GM23338 (cell line): ENCODE measurements around the gene RFK. TPM values are rescaled to one million over a fixed set of nuclear protein-coding genes. Genes with fewer than 3 reads are reported as not detected.

Experiments used
- ATAC-seq: fragments of 200-7000 bp; cut with Tn5 transposase; 3 replicates; pipeline ENCODE4 v1.9.1; 2020
- DNase-seq: peaks from one replicate; pipeline ENCODE4 v3.0.0-alpha.2; 2015; ENCODE audit warnings: low spot score
- H2AFZ ChIP-seq: fragments of 200-600 bp; sonication (generic); 2 replicates; pipeline ENCODE4 v1.8.0; 2016; ENCODE audit warnings: antibody characterized with exemption, mild to moderate bottlenecking, moderate library complexity
- H3F3A ChIP-seq: fragments of 200-600 bp; sonication (generic); replicated peaks from 2 replicates; pipeline ENCODE4 v1.8.0; 2017; ENCODE audit warnings: antibody characterized with exemption, mixed run types, low read depth
- H3K27ac ChIP-seq: fragments of 200-600 bp; sonication (generic); 2 replicates; pipeline ENCODE4 v1.6.1; 2016; ENCODE audit warnings: low read depth
- H3K27me3 ChIP-seq: fragments of 200-600 bp; sonication (generic); 2 replicates; pipeline ENCODE4 v1.8.0; 2016; ENCODE audit warnings: mild to moderate bottlenecking, mixed run types, moderate library complexity; ENCODE audit not compliant: insufficient read depth
- H3K36me3 ChIP-seq: fragments of 200-600 bp; sonication (generic); 2 replicates; pipeline ENCODE4 v1.8.0; 2016; ENCODE audit warnings: mild to moderate bottlenecking; ENCODE audit not compliant: insufficient read depth
- H3K4me1 ChIP-seq: fragments of 200-600 bp; sonication (generic); 2 replicates; pipeline ENCODE4 v1.8.0; 2016; ENCODE audit warnings: mild to moderate bottlenecking, moderate library complexity; ENCODE audit not compliant: insufficient read depth
- H3K4me2 ChIP-seq: fragments of 200-600 bp; sonication (generic); 2 replicates; pipeline ENCODE4 v1.7.1; 2017; ENCODE audit warnings: mixed run types
- H3K4me3 ChIP-seq: fragments of 200-600 bp; sonication (generic); 2 replicates; pipeline ENCODE4 v1.6.1; 2016; ENCODE audit warnings: mixed run types
- H3K79me2 ChIP-seq: fragments of 200-600 bp; sonication (generic); replicated peaks from 2 replicates; pipeline ENCODE4 v1.8.0; 2017; ENCODE audit warnings: mild to moderate bottlenecking; ENCODE audit not compliant: insufficient read depth
- H3K9me2 ChIP-seq: fragments of 200-600 bp; sonication (generic); 2 replicates; pipeline ENCODE4 v1.8.0; 2017; ENCODE audit not compliant: insufficient read depth
- H4K20me1 ChIP-seq: fragments of 200-600 bp; sonication (generic); replicated peaks from 2 replicates; pipeline ENCODE4 v1.8.0; 2017; ENCODE audit warnings: mild to moderate bottlenecking; ENCODE audit not compliant: insufficient read depth
- H3K27ac Mint-ChIP-seq: 2 replicates; pipeline ENCODE4 v1.8.0; 2020; ENCODE audit warnings: inconsistent platforms, mild to moderate bottlenecking, moderate library complexity, mixed read lengths
- H3K27me3 Mint-ChIP-seq: 3 replicates; pipeline ENCODE4 v1.8.0; 2022; ENCODE audit warnings: low read depth, mild to moderate bottlenecking, moderate library complexity, mixed read lengths, inconsistent platforms; ENCODE audit not compliant: insufficient read depth, poor library complexity
- H3K36me3 Mint-ChIP-seq: 3 replicates; pipeline ENCODE4 v1.8.0; 2021; ENCODE audit warnings: low read depth, mild to moderate bottlenecking, inconsistent platforms, moderate library complexity, mixed read lengths
- H3K4me1 Mint-ChIP-seq: 3 replicates; pipeline ENCODE4 v1.8.0; 2020; ENCODE audit warnings: mild to moderate bottlenecking, inconsistent platforms, mixed read lengths
- H3K4me3 Mint-ChIP-seq: 3 replicates; pipeline ENCODE4 v1.8.0; 2021; ENCODE audit warnings: moderate library complexity, mild to moderate bottlenecking, inconsistent platforms, mixed read lengths
- H3K9me3 Mint-ChIP-seq: 3 replicates; pipeline ENCODE4 v1.8.0; 2020; ENCODE audit warnings: moderate library complexity, mild to moderate bottlenecking, inconsistent platforms, mixed read lengths
- CREB1 ChIP-seq: fragments of 250-450 bp; sonication (Bioruptor Pico); IDR thresholded peaks from 2 replicates; pipeline ENCODE4 v1.5.0; 2020; ENCODE audit warnings: low read depth, mild to moderate bottlenecking, moderate library complexity
- EZH2 ChIP-seq: fragments of 200-600 bp; sonication (generic); IDR thresholded peaks from one replicate; pipeline ENCODE4 v1.8.0; 2017; ENCODE audit warnings: antibody characterized with exemption, mild to moderate bottlenecking, low read depth; ENCODE audit not compliant: unreplicated experiment
- EZH2phosphoT487 ChIP-seq: fragments of 200-600 bp; sonication (generic); IDR thresholded peaks from one replicate; pipeline ENCODE4 v1.8.1; 2018; ENCODE audit warnings: antibody characterized with exemption; ENCODE audit not compliant: unreplicated experiment
- JUNB ChIP-seq: IDR thresholded peaks from one replicate; pipeline ENCODE4 v1.6.1; 2016; ENCODE audit warnings: antibody characterized with exemption; ENCODE audit not compliant: unreplicated experiment
- NANOG ChIP-seq: IDR thresholded peaks from 2 replicates; pipeline ENCODE4 v1.6.1; 2016; ENCODE audit warnings: antibody characterized with exemption, borderline replicate concordance
- POLR2AphosphoS5 ChIP-seq: IDR thresholded peaks from 2 replicates; pipeline ENCODE4 v1.6.1; 2016; ENCODE audit warnings: antibody characterized with exemption, low read depth
- STAT1 ChIP-seq: IDR thresholded peaks from one replicate; pipeline ENCODE4 v1.6.1; 2016; ENCODE audit warnings: antibody characterized with exemption; ENCODE audit not compliant: unreplicated experiment
- ZNF114 ChIP-seq: fragments of 250-450 bp; sonication (Bioruptor Pico); IDR thresholded peaks from 2 replicates; pipeline ENCODE4 v1.5.0; 2020; ENCODE audit warnings: mild to moderate bottlenecking, moderate library complexity
- ZNF331 ChIP-seq: fragments of 250-450 bp; sonication (Bioruptor Pico); IDR thresholded peaks from 2 replicates; pipeline ENCODE4 v1.5.0; 2020; ENCODE audit warnings: low read depth, mild to moderate bottlenecking, moderate library complexity
- polyA plus RNA-seq: library from polyadenylated mRNA; unstranded; fragments of >200 nt; fragmentation: Nextera tagmentation; extraction: Ambion mirVana; gene quantifications from 2 replicates; pipeline ENCODE4 v1.2.1, GENCODE V29; 2016
- total RNA-seq: library from RNA; depleted of rRNA; stranded (reverse); fragments of >200 nt; shearing (Covaris generic); gene quantifications from 2 replicates; pipeline ENCODE4 v1.2.3, GENCODE V29; 2014
- TF ChIP-seq, protein P1 (sequence below): fragments of 250-450 bp; sonication (Bioruptor Pico); IDR thresholded peaks from 2 replicates; pipeline ENCODE4 v1.5.0; 2020; ENCODE audit warnings: mild to moderate bottlenecking, moderate library complexity
- TF ChIP-seq, protein P2 (sequence below), 2 experiments: fragments of 200-600 bp in 1 of 2; sonication (generic) in 1 of 2; conservative IDR thresholded peaks; 2 replicates each; pipeline versions ENCODE4 v1.5.1 to v1.6.1; 2016 to 2017; ENCODE audit warnings: antibody characterized with exemption in 2 of 2, low read depth in 2 of 2, mild to moderate bottlenecking in 2 of 2, moderate library complexity in 1 of 2
- TF ChIP-seq, protein P3 (sequence below): IDR thresholded peaks from one replicate; pipeline ENCODE4 v1.6.1; 2018; ENCODE audit warnings: antibody characterized with exemption; ENCODE audit not compliant: unreplicated experiment
- TF ChIP-seq, protein P4 (sequence below): IDR thresholded peaks from 2 replicates; pipeline ENCODE4 v1.6.1; 2016; ENCODE audit warnings: antibody characterized with exemption

RFK gene
- total and polyA plus RNA-seq, 2 experiments from 2014 or later = 15.2 to 15.4 TPM

DNA sequence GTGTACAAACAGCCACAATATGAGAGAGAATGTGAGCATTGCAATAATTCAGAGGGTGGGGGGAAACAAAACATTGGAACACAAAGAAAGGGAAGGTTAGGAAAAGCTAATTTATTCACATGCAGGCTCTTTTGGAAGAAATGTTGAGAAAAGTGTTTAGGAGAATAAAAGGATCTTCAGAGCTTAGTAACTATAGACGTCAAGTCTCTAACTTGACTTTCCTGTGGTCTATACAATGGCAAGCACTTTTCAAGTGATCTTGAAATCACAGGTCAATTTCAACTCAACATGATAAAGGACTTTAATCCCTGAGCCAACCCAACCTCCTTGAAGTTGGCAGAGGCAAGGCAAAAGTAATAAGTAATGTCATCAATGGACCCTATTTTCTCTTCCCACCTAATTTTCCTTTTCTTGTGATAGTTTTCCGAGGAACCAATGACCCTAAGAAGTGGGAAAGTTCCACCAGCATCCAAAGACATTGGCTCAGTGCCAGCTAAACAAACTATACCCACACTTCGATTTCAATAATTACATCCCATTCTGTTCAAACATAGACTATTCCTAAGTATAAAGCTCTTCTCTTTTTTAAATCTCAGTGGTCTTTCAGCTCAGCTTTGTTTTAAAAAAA lies 23.7 kb downstream of the RFK start:
- Histone ChIP-seq H2AFZ (no peak overlapping the region), H3K4me2 (no peak overlapping the region), H3K9me2 (no peaks in the 10 kb centered on the region), H3F3A (no peaks in the 10 kb centered on the region), H3K27me3 (no peaks in the 10 kb centered on the region), H3K79me2 (no peaks in the 10 kb centered on the region), H3K4me1 (no peaks in the 10 kb centered on the region; the same call in 1 of the 2 replicates), H3K27ac (no peak overlapping the region), H3K4me3 (no peak overlapping the region), H4K20me1 (no peaks in the 10 kb centered on the region), H3K36me3 (no peaks in the 10 kb centered on the region)
- no peak for TF ChIP-seq CREB1
- no peak for TF ChIP-seq ZNF331 (CRISPR knock-in tag)
- TF ChIP-seq JUNB = no peak
- TF ChIP-seq, protein P1, sequence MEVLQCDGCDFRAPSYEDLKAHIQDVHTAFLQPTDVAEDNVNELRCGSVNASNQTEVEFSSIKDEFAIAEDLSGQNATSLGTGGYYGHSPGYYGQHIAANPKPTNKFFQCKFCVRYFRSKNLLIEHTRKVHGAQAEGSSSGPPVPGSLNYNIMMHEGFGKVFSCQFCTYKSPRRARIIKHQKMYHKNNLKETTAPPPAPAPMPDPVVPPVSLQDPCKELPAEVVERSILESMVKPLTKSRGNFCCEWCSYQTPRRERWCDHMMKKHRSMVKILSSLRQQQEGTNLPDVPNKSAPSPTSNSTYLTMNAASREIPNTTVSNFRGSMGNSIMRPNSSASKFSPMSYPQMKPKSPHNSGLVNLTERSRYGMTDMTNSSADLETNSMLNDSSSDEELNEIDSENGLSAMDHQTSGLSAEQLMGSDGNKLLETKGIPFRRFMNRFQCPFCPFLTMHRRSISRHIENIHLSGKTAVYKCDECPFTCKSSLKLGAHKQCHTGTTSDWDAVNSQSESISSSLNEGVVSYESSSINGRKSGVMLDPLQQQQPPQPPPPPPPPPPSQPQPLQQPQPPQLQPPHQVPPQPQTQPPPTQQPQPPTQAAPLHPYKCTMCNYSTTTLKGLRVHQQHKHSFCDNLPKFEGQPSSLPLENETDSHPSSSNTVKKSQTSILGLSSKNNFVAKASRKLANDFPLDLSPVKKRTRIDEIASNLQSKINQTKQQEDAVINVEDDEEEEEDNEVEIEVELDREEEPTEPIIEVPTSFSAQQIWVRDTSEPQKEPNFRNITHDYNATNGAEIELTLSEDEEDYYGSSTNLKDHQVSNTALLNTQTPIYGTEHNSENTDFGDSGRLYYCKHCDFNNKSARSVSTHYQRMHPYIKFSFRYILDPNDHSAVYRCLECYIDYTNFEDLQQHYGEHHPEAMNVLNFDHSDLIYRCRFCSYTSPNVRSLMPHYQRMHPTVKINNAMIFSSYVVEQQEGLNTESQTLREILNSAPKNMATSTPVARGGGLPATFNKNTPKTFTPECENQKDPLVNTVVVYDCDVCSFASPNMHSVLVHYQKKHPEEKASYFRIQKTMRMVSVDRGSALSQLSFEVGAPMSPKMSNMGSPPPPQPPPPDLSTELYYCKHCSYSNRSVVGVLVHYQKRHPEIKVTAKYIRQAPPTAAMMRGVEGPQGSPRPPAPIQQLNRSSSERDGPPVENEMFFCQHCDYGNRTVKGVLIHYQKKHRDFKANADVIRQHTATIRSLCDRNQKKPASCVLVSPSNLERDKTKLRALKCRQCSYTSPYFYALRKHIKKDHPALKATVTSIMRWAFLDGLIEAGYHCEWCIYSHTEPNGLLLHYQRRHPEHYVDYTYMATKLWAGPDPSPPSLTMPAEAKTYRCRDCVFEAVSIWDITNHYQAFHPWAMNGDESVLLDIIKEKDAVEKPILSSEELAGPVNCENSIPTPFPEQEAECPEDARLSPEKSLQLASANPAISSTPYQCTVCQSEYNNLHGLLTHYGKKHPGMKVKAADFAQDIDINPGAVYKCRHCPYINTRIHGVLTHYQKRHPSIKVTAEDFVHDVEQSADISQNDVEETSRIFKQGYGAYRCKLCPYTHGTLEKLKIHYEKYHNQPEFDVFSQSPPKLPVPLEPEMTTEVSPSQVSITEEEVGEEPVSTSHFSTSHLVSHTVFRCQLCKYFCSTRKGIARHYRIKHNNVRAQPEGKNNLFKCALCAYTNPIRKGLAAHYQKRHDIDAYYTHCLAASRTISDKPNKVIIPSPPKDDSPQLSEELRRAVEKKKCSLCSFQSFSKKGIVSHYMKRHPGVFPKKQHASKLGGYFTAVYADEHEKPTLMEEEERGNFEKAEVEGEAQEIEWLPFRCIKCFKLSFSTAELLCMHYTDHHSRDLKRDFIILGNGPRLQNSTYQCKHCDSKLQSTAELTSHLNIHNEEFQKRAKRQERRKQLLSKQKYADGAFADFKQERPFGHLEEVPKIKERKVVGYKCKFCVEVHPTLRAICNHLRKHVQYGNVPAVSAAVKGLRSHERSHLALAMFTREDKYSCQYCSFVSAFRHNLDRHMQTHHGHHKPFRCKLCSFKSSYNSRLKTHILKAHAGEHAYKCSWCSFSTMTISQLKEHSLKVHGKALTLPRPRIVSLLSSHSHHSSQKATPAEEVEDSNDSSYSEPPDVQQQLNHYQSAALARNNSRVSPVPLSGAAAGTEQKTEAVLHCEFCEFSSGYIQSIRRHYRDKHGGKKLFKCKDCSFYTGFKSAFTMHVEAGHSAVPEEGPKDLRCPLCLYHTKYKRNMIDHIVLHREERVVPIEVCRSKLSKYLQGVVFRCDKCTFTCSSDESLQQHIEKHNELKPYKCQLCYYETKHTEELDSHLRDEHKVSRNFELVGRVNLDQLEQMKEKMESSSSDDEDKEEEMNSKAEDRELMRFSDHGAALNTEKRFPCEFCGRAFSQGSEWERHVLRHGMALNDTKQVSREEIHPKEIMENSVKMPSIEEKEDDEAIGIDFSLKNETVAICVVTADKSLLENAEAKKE (CRISPR knock-in tag) = no peak
- TF ChIP-seq, protein P2, sequence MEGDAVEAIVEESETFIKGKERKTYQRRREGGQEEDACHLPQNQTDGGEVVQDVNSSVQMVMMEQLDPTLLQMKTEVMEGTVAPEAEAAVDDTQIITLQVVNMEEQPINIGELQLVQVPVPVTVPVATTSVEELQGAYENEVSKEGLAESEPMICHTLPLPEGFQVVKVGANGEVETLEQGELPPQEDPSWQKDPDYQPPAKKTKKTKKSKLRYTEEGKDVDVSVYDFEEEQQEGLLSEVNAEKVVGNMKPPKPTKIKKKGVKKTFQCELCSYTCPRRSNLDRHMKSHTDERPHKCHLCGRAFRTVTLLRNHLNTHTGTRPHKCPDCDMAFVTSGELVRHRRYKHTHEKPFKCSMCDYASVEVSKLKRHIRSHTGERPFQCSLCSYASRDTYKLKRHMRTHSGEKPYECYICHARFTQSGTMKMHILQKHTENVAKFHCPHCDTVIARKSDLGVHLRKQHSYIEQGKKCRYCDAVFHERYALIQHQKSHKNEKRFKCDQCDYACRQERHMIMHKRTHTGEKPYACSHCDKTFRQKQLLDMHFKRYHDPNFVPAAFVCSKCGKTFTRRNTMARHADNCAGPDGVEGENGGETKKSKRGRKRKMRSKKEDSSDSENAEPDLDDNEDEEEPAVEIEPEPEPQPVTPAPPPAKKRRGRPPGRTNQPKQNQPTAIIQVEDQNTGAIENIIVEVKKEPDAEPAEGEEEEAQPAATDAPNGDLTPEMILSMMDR (conservative IDR thresholded peaks at IDR 0.05; ENCODE audit: low read depth in 2 of 2) = no peak
- TF ChIP-seq ZNF114 (CRISPR knock-in tag) = no peak
- TF ChIP-seq EZH2phosphoT487 = no peak
- TF ChIP-seq EZH2 = no peak
- TF ChIP-seq STAT1 = no peak
- TF ChIP-seq NANOG = no peak
- no peak for TF ChIP-seq POLR2AphosphoS5
- TF ChIP-seq, protein P3, sequence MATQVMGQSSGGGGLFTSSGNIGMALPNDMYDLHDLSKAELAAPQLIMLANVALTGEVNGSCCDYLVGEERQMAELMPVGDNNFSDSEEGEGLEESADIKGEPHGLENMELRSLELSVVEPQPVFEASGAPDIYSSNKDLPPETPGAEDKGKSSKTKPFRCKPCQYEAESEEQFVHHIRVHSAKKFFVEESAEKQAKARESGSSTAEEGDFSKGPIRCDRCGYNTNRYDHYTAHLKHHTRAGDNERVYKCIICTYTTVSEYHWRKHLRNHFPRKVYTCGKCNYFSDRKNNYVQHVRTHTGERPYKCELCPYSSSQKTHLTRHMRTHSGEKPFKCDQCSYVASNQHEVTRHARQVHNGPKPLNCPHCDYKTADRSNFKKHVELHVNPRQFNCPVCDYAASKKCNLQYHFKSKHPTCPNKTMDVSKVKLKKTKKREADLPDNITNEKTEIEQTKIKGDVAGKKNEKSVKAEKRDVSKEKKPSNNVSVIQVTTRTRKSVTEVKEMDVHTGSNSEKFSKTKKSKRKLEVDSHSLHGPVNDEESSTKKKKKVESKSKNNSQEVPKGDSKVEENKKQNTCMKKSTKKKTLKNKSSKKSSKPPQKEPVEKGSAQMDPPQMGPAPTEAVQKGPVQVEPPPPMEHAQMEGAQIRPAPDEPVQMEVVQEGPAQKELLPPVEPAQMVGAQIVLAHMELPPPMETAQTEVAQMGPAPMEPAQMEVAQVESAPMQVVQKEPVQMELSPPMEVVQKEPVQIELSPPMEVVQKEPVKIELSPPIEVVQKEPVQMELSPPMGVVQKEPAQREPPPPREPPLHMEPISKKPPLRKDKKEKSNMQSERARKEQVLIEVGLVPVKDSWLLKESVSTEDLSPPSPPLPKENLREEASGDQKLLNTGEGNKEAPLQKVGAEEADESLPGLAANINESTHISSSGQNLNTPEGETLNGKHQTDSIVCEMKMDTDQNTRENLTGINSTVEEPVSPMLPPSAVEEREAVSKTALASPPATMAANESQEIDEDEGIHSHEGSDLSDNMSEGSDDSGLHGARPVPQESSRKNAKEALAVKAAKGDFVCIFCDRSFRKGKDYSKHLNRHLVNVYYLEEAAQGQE = no peak
- TF ChIP-seq, protein P4, sequence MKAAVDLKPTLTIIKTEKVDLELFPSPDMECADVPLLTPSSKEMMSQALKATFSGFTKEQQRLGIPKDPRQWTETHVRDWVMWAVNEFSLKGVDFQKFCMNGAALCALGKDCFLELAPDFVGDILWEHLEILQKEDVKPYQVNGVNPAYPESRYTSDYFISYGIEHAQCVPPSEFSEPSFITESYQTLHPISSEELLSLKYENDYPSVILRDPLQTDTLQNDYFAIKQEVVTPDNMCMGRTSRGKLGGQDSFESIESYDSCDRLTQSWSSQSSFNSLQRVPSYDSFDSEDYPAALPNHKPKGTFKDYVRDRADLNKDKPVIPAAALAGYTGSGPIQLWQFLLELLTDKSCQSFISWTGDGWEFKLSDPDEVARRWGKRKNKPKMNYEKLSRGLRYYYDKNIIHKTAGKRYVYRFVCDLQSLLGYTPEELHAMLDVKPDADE = no peak
- DNase-seq = peak; percentile 3
- Mint-ChIP-seq H3K27ac (no peak overlapping the region), H3K9me3 (no peaks in the 10 kb centered on the region), H3K36me3 (0 out of 3 replicates have a peak, but pooled peaks cover 3% of the 10 kb centered on the region), H3K27me3 (peaks cover 1% of the 10 kb centered on the region), H3K4me3 (no peak overlapping the region), H3K4me1 (peaks cover 10% of the 10 kb centered on the region; the same call in 2 of the 3 replicates)
- ATAC-seq = no peak
